GM21381 (cell line): ENCODE results near the gene PCSK6.
"Not testable (repeated sequence)": the region's sequence is repeated elsewhere in the genome, so short reads cannot be mapped to it uniquely, and the experiment has no call there.

Experiments
- ATAC-seq: cut with Tn5 transposase; IDR thresholded peaks from one replicate; pipeline ENCODE4 v1.9.1; 2021; ENCODE audit warnings: mild to moderate bottlenecking, moderate library complexity; ENCODE audit not compliant: unreplicated experiment

PCSK6 gene

DNA sequence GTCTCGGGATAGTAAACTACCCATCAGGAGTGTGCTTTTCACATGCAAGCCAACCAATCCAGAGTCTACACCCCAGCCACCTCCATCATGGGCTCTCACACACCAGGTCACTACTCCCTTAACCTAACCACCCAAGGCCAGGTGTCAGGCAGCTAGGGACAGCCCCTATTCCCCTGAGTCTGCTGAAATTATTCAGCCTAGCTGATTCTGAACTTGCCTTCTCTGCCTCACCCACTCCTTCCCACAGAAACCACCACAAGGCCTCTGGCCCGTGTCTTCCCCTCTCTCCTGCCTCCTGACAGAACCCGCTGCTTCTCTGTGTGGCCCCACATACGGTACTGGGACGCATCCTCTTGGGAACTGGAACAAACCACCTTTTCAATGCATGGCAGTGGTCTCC lies 82.1 kb downstream of the PCSK6 start:
- peak; percentile 95 for ATAC-seq

DNA sequence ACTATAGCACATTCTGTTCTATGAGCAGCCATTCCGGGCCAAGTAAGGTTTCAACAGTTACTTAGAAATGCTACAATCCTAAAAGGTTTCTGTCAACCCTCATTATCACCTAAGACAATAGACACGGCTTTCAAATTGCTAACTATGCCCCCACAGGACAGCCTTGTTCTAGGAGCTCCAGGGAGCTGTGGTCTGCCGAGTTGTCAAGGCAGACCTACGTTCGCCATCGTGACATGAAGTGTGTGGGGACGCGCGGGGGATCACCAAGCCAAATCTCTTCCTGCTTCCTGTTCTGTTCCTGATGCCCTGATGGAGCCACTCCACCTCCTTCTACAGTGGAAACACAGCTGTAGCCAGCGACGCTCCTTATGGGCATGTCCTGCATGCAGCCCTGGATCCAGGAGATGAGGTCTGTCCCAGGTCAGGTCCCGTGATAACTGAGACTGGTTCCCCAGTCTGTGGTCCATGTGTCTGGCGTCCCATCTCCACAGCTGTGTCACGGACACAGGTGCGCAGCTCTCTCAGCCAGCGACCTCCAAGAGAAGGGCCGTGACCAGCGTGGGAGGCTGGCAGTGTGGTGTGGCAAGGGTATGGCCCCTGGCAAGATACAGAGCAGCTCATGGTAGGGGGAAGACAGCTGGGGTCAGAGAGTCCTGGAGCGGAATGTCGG lies 82.8 kb downstream of the PCSK6 start:
- ATAC-seq = no peak

DNA sequence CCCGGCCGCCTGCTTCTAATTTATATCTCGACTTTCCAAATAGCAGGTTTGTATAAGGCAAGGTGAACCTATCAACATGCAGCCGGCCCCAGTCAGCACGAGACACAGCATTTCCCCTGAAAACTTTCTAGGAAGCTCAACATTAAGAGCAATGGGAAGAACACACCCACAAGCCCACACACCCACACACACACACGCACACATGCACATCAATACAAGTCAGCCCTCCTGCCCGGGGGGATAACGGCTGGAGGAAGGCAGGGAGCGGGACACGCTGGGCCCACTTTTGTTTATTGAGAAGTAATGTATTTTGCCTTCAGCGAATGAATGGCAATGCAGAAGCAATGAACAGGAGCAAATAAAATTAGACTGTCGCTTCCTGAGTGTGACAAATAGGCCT lies 83.5 kb downstream of the PCSK6 start:
- ATAC-seq = no peak

DNA sequence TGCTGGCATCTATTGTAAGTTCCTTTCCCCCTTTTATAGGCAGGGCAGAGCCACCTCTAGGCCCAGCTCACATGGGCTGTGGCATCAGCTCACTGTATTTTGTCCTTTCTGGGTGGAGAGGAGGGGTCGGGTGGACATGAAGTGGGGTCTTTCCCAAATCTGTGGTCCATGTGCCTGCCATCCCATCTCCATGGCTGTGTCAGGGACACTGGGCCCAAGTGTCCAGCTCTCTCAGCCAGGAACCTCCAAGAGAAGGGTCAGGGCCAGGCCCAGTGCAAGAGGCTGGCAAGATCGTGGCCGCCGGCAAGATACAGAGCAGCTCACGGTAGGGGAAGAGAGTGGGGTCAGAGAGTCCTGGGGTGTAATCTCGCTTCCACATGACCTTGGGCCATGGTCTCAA lies 85.3 kb downstream of the PCSK6 start:
- ATAC-seq = no peak

DNA sequence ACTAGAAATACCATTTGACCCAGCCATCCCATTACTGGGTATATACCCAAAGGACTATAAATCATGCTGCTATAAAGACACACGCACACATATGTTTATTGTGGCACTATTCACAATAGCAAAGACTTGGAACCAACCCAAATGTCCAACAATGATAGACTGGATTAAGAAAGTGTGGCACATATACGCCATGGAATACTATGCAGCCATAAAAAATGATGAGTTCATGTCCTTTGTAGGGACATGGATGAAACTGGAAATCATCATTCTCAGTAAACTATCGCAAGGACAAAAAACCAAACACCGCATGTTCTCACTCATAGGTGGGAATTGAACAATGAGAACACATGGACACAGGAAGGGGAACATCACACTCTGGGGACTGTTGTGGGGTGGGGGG lies 86.6 kb downstream of the PCSK6 start:
- not testable (repeated sequence) for ATAC-seq

DNA sequence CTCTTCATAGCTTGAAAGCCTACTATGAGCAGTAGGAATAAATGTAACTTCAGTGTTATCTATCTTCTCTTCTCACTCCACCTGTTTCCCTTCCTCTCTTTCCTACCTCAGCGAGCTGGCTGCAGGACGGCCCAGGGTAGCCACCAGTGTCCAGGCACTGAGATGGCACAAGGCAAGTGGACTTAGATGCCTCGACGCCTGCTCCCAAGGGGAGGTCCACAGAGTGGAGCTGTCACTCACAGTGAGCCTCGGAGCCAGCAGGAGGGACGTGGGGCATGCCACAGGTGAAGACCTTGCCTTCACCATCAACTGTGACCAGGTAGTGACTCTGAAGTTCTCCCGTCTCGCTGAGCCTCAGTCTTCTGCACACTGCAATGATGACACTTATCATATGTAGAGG lies 88.2 kb downstream of the PCSK6 start:
- ATAC-seq = no peak

DNA sequence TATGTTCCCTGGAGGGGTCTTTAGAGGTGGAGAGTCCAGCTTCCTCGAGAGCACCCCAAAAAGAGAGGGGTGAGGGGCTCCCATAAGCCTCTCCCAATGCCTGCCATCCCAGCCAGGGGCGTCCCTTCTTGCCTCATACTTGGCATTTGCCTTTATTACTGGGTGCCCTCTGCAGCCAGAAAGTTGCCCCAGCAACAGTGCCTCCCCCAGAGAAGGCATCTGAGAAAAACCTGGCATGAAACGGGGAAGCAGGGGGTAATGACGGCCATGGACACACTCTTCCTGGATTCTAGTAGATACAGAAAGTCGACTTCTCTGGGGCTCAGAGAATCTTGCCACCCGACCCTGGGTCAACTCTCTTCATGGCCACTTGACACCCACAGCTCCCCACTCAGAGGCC lies 90.1 kb downstream of the PCSK6 start:
- no peak for ATAC-seq

DNA sequence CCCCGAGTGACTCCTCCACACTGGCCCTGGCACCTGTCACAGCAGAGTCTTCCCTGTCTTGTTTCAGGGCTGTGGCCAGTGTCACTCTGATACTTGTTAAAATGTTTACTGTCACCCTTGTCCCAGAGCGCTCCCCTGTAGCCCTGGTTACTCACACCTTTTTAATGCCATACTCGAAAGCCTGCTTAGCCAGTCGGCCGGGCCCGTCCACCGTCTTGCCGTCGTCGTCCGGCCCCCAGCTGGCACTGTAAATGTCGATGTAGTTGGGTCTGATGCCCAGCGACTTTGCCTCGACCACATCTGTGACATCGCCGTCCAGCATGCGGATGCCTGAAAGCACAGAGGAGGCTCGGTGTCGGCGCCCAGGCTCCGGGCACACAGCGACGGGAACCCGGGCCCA lies 91.3 kb downstream of the PCSK6 start:
- ATAC-seq = no peak

DNA sequence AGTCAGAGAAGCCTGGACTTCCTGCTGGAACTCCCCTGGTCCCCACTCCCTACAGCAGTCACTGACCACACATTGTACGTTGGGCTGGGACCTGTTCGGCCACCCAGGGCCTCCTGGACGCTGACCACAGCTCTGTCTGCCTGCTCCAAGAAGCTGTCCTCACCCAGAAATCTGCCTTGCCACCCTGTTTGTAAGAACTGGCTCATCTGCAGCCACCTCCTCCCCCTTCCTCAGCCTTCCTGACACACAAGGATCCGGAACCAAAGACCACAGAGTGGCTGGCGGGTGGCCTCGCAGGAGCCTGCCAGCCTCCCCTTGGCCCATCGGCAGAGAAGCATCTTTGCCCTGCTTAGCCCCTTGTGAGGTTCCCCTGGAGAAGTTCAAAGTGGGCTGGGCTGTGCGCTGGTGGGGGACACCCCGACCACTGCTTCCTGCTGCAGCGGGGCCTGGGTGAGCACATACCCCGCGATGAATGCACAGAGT lies 91.9 kb downstream of the PCSK6 start:
- no peak for ATAC-seq

DNA sequence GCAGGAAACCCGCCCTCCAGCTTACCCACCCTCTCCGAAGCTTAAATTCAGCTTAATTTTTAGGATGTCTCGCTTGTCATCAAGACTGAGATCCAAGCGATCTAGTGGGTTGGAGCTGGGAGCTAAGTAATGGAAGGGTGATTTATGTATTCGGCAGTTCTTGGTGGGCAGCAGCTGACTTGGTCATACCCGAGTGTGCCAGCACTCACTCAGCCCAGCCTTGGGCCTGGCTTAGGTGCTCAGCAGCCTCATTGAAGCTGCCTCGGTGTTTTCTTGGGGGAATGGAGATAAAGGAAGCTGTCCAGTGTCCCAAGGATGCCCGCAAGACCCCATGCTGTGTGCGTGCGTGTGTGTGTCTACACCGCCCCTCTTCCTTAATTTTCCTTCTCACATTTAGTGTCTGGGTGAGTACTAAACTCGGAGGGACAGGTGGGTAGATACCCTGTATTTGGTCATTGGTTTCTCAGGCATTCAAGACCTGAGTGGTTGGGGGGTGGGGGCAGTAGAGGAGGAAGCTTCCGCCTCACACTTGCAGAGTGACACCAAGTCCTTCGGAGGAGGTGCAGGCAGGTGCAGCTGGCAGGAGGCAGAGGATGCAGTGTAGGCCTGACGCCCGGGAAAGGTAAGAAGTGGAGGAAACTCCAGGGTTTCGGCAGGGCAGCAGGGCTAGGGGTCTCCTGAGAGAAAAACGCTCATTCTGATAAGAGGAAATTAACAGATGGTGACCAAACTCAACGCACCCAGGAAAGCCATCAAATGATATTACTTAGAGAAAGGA lies 92.8 kb downstream of the PCSK6 start:
- no peak for ATAC-seq

DNA sequence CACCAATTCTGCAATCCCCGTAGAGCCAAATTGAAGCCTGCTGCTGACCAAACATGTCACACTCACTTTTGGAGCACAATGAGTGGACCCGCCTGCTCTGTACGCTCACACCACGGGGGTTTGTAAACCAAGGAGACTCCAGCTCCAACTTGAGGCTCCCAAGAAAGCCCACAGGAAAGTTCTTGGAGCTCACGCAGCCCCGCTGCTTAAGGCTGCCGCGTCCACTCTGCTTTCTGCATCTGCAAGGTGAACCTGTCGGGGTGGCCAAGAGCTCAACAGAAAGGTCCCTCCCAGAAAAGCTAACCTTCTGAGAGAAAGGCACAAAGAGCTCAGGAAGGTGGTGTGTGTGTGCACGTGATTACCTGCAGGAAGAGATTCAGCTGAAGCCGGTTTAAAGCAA lies 94.9 kb downstream of the PCSK6 start:
- no peak for ATAC-seq

DNA sequence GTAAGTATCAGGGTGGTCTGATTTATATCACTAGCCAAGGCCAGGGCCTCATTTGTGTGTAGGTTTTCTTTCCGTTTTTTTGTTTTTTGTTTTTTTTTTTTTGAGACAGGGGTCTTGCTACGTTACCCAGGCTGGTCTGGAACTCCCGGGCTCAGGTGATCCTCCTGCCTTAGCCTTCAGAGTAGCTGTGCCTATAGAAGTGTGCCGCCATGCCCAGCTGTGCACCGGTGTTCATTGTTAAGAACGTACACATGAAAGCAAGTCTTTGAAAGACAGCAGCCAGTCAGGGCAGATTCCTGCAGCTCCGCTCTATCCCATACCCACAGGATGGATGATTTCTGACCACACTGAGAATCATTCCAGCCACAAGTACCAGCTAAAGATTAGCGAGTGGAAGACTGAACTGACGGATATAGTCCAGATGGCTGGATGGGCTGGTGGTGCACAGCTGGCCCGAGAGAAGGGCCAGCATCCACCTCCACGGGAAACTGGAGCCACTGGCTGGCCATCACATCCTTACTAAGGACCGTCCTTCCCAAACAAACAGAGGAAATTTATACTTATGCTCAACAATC lies 95.4 kb downstream of the PCSK6 start:
- ATAC-seq = no peak

DNA sequence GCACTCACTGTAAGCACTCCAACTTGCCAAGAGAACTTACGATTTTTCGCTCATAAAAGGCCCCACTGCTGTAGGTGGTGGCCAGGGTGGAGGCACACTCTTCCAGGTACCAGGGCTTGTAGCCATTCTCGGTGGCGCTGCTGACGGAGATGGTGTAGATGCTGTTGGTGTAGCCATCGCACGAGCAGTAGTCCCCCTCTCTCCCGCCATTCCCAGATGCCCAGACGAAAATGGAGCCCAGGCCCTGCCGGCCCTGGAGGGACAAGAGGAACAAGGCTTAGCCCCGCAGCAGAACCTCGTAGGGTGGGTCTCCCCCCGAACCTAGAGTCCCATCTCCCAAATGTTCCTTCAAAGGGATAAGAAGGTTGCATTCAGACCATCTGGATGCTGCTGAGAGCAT lies 96.3 kb downstream of the PCSK6 start:
- ATAC-seq = no peak

DNA sequence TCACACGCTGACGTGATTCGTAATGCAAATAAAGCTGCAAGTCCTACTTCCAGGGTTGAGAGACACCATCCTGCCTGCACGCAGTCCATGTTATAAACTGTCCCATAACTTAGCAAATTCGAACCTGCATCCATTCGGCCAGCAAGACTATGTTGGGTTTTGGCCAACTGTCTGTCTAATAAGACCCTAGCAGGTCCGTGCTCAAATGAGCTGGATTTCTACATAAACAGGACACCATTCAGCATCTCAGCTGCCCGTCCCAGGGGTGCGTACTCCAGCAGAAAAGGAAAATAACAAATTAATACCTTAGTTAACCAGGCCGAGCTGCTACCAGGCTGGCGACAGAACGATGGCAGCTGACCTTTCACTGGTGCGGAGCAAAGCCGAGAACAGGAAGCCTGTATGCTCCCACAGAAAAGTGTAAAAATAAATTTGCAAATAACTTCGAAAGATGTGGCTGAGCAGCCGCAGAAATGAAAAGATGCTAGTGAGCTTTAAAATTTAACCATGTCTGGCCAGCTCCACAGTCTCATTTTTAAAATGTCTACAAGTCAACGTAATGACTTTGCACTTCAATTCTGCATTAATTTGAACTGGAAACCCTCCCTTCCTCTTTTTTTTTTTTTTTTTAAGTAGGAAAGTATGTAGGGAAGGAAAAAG lies 97.4 kb downstream of the PCSK6 start:
- peak; percentile 84 for ATAC-seq

DNA sequence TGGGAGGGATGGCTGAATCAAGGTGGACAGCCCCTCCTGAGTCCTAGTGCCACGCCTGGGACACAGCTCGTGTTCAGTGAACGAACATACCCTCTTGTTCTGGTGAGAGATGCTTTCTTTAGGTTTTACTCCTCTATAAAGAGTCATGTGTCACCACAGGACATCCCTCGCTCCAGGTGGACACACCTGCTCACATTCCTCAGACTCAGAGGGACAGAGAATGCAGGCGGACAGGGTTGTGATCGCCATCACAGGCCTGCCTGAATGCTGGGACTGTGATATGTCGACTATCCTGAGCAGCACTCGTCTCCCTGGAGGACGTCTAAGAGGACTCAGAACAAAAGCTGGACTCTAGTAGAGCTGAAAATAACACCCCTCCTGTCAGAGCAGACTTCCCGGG lies 98.1 kb downstream of the PCSK6 start:
- peak; percentile 24 for ATAC-seq

DNA sequence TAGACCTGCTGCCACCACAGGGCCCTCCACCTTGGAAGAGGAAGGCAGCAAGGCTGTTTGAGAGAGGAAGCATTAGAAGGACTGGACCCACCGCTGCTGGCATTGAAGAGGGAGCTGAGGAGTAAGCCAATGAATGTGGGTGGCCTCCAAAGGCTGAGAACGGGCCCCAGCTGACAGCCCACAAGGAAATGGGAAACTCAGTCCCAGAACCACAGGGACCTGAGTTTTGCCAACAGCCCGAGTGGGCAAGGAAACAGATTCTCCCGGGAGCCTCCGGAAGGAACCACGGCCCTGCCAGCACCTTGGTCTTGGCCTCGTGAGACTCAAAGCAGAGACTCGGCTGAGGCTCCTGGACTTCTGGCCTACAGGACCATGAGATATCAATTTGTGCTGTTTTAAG lies 99.0 kb downstream of the PCSK6 start:
- no peak for ATAC-seq

DNA sequence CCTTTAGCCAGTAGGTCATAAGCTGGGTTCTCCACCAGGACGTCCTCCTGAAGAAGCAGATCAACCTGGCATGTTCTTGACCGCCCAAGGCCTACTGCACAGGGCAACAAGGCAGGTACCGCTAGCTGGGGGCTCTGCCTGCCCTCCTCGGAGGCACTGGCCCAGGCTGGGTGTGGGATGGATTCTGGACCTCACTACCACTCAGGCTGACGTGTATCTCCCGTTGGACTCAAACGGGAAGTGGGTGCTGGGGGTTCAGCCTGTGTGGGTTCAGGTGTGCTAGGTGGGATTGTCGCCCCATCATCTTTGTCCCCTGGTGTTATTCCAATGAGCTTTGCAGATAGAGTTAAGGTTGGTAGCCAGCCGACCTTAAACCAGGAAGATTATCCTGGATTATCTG lies 99.4 kb downstream of the PCSK6 start:
- no peak for ATAC-seq

DNA sequence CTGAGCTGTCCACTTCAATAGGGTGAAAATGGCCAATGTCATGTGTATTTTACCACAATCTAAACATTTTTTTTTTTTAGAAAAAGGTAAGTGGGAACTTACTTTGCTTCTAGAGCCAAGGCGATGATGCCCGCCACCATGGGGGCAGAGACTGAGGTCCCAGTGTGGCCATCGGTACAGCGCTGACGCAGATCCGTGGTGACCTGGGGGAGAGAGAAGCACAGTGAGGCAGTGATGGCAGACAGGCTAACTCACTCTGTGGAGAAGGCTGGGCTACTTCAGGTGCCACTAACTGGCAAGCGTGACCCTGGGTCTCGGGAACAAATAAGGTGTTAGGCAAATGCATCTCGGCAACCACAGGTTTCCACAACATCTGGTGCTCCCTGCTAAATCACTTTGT lies 100.1 kb downstream of the PCSK6 start:
- ATAC-seq = no peak

DNA sequence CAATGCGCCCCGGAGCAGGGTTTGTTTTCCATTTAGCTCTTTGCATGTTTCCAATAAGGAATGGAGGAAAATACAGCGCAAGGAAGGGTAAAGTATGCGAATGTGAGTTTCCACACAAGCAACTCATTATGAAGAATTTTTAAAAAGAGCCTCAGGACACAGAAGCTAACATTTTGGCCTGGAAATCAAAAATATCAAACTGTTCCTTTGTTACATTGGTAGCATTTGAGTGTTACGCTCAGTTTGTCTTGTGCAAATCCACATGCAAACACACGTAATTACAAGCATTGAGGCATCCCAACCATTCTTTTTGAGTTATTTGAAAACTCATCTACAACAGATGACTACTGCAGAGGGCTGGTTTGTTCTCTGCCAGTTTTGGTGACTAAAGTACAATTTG lies 101.5 kb downstream of the PCSK6 start:
- ATAC-seq = no peak

DNA sequence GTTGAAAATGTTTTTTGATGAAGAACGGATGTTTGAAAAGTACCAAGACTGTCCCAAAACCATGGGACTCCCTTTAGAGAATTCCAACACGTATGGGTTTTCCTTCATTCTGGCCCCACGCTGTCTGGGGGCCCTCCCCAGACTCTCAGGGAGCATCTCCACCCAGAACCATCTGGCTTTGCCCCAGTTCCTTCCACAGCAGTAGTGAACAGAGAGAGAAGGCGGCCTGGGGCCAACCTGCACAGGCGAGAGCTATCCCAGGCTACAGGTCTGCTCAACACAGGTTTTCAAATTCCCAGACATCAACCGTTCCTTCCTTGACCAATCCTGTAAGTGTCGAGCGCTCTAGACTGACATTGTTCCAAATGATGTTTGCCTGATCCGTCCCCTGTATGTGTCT lies 101.9 kb downstream of the PCSK6 start:
- ATAC-seq = no peak

DNA sequence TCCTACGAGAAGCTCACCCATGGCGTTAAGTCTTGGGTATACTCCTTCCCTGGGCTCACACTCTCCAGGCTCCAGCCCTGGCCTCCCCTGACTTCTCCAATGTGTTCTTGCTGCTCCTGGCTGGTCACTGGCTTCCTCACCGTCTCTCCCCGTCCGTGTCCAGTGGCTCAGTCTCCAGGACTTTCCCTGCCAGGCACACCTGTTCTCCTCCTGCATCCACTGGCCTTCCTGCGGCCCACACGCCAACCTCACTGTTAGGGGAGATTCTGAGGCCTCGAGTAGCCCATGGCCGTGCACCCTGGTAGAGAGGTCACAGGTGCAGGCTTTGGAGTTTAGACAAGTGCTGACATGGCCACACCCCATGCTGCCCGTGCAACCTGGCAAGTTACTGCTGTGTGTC lies 102.5 kb downstream of the PCSK6 start:
- no peak for ATAC-seq

DNA sequence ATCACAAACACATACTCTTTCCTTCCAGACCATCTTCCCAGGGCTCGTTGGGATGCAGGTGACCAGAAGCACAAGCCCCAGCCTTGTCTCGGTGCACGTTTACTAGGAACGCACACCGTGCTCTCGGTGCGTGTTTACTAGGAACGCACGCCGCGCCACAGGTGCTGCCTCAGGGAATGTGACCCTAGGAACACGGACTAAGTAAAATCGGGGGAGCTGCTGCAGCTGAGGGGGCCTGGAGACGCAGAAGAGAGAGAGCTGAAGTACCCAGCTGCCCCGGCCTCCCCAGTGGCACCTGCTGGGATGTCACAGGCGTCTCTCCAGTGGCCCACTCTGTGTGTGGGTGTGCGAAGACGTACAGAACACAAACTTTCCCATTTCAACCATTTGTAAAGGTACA lies 103.5 kb downstream of the PCSK6 start:
- ATAC-seq = no peak
